Gastrocnemius medialis (tissue), 4 donors: ENCODE results near the gene RAD51B. TPM values are rescaled to one million over a fixed set of nuclear protein-coding genes. Genes with fewer than 3 reads are reported as not detected.
A peak's percentile ranks its signal among the peaks of the same experiment; 100 is the strongest.

Source experiments
- ATAC-seq, 2 donors: fragments of 150-250 bp; one replicate each; pipeline ENCODE4 v1.9.1; 2016
- DNase-seq, 2 donors: peaks; one replicate each; pipeline ENCODE4 v3.0.0-alpha.2; 2019
- H3K27ac ChIP-seq, 4 donors: fragments of 200-600 bp; sonication (generic); 1 replicate in 1 of 4; 2 replicates in 3 of 4; pipeline ENCODE4 v1.5.1; 2016 to 2018; ENCODE audit warnings: mild to moderate bottlenecking in 2 of 4, moderate library complexity in 1 of 4
- H3K27me3 ChIP-seq, 3 donors: fragments of 200-600 bp; sonication (generic) in 2 of 3; 1 replicate in 1 of 3; 2 replicates in 2 of 3; pipeline versions ENCODE4 v1.5.1 to v1.6.0; 2016 to 2019; ENCODE audit warnings: mild to moderate bottlenecking in 1 of 3, moderate library complexity in 1 of 3
- H3K36me3 ChIP-seq, 2 donors: fragments of 200-600 bp; sonication (generic) in 1 of 2; one replicate each; pipeline ENCODE4 v1.5.1; 2017 to 2018
- H3K4me1 ChIP-seq, 2 donors: fragments of 200-600 bp; sonication (generic) in 1 of 2; one replicate each; pipeline ENCODE4 v1.5.1; 2016 to 2017; ENCODE audit warnings: mild to moderate bottlenecking in 2 of 2
- H3K4me3 ChIP-seq, 4 donors: fragments of 200-600 bp; sonication (generic) in 3 of 4; 1 replicate in 1 of 4; 2 replicates in 3 of 4; pipeline ENCODE4 v1.5.1; 2016 to 2019; ENCODE audit warnings: mild to moderate bottlenecking in 2 of 4
- H3K9me3 ChIP-seq, 3 donors: fragments of 200-600 bp; sonication (generic) in 2 of 3; 1 replicate in 1 of 3; 2 replicates in 2 of 3; pipeline ENCODE4 v1.5.1; 2016 to 2019
- CTCF ChIP-seq, 5 experiments: fragments of 450-650 bp in 3 of 5; fragments of 200-600 bp in 2 of 5; sonication (generic) in 2 of 5; IDR thresholded peaks in 4 of 5; conservative IDR thresholded peaks in 1 of 5; 1 replicate in 4 of 5; 2 replicates in 1 of 5; pipeline ENCODE4 v1.5.1; 2016 to 2019; ENCODE audit warnings: antibody characterized with exemption in 5 of 5, mild to moderate bottlenecking in 3 of 5, moderate library complexity in 3 of 5
- POLR2A ChIP-seq, 2 donors: fragments of 450-650 bp; IDR thresholded peaks; one replicate each; pipeline ENCODE4 v1.6.1; 2017; ENCODE audit warnings: antibody characterized with exemption in 2 of 2, mild to moderate bottlenecking in 2 of 2, moderate library complexity in 2 of 2
- in situ Hi-C, 4 donors: fragments of 200-750 bp; cut with MboI; loops; one replicate each; pipeline versions ENCODE4 v1.15.0 to v1.8.0; 2017; ENCODE audit warnings: low sequenced_read_pairs in 4 of 4
- intact Hi-C: fragments of 100-400 bp; cut with DNase I; formaldehyde crosslinking; loops from one replicate; pipeline ENCODE4 v1.15.1; 2023; ENCODE audit warnings: low total_unique reads
- total RNA-seq, 4 donors: library from RNA; depleted of rRNA; stranded (reverse); fragments of >200 nt; gene quantifications; one replicate each; pipeline versions ENCODE4 v1.1.0 to v1.2.3, GENCODE V29; 2016

Gene RAD51B
- total RNA-seq, 4 donors from 2014 or later, result 1.6 to 3.3 (median 2.4) TPM

DNA sequence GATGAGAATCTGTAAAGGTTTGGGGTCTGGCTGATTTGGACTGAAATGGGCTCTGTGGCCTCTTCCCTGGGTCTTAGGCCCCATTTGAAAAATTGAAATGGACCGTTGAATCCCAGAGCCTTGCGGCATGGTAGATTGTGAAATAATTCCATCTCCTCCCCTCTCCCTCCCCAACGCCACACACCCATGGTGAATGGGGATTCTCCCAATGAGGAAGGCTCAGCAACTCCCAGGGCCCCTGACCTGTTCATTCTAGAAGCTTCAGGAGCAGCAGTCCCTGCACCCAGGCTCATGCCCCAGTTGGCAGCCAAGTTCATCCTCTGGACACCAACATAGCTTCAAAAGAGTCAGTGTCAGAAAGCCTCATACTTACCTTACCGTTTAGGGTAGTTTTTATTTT is 755.8 kb downstream of the RAD51B start:
- intact Hi-C loops (no loop called here), in situ Hi-C loops (no loop called here)
- no peak overlapping the region for H3K4me3 ChIP-seq
- no peaks in the 10 kb centered on the region for H3K36me3 ChIP-seq
- no peak overlapping the region for H3K27ac ChIP-seq
- DNase-seq (no peak), ATAC-seq (no peak)
- TF ChIP-seq POLR2A (IDR thresholded peaks at IDR 0.05) (no peak), CTCF (IDR thresholded peaks at IDR 0.05 in 4 of 5, conservative IDR thresholded peaks at IDR 0.05 in 1 of 5) (no peak)
- H3K4me1 ChIP-seq, result peaks cover 16% of the 10 kb centered on the region in 2 donors
- H3K27me3 ChIP-seq, result no peaks in the 10 kb centered on the region
- no peaks in the 10 kb centered on the region for H3K9me3 ChIP-seq

- H3K9me3 ChIP-seq, result no peaks in the 10 kb centered on the region
- in situ Hi-C loops (no loop called here), intact Hi-C loops (no loop called here)
- H3K36me3 ChIP-seq, result no peaks in the 10 kb centered on the region
- TF ChIP-seq POLR2A (IDR thresholded peaks at IDR 0.05) (no peak), CTCF (IDR thresholded peaks at IDR 0.05 in 4 of 5, conservative IDR thresholded peaks at IDR 0.05 in 1 of 5) (no peak)
- no peak for DNase-seq
- no peak overlapping the region for H3K4me3 ChIP-seq
- no peak overlapping the region for H3K27ac ChIP-seq
- ATAC-seq, result no peak
- H3K4me1 ChIP-seq, result peaks cover 16% of the 10 kb centered on the region in 2 donors
- no peaks in the 10 kb centered on the region for H3K27me3 ChIP-seq
Observed at GRCh38 chr14:68576031-68576430, 756.5 kb downstream of the RAD51B start.

DNA sequence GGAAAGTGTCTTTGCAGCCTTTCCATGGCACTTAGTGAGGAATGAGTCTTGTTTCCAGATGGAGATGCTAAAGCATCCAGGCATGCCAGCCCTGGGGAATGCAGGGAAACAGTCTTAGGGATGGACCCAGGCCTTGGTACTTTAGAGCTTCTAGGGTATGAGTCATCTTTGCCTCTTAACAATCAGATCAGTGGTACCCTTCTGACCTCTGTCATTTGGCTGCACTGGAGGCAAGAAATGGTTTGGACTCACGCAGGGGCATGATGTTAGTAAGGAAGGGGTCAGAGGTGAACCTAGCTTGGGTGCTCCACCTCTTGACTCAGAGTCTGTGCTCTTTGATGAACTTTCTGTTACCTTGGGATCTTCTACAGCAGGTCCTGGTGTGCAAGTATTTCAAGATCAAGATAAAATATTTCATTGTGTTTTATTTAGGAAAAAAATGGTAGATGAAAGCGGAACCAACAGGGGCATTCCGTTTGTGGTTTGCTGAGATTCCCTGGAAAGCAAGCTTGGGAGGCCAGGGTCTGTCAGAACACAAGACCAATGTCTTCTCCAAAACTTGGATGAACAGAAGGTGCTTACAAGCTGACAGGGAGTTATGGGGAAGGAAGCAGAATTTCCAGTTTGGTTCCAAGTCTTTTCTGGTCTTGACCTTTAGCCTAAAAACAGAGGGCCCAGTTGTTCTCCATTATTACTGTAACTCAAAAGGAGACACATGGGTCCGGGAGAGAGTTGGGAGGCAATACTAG is 757.1 kb downstream of the RAD51B start:
- TF ChIP-seq POLR2A (IDR thresholded peaks at IDR 0.05) (no peak), CTCF (IDR thresholded peaks at IDR 0.05 in 4 of 5, conservative IDR thresholded peaks at IDR 0.05 in 1 of 5) (no peak)
- H3K27ac ChIP-seq, result no peak overlapping the region
- peaks cover 16% of the 10 kb centered on the region in 2 donors for H3K4me1 ChIP-seq
- intact Hi-C loops, result no loop called here
- no peak overlapping the region for H3K4me3 ChIP-seq
- DNase-seq (no peak), ATAC-seq (no peak)
- H3K9me3 ChIP-seq, result no peaks in the 10 kb centered on the region
- no peaks in the 10 kb centered on the region for H3K36me3 ChIP-seq
- no peaks in the 10 kb centered on the region for H3K27me3 ChIP-seq
- in situ Hi-C loops, result no loop called here

GRCh38 chr14:68577802-68578541 is 758.4 kb downstream of the RAD51B start:
- DNase-seq (peak in 1 of 2 donors; percentile 51), ATAC-seq (peak; percentile 40 to 72)
- in situ Hi-C loops, result no loop called here
- Histone ChIP-seq H3K4me3 (no peak overlapping the region), H3K36me3 (no peaks in the 10 kb centered on the region), H3K27ac (peak overlapping the region in 3 of 4 donors; percentile 11 to 23 (median 13)), H3K4me1 (peaks cover 16% of the 10 kb centered on the region in 2 donors), H3K27me3 (no peaks in the 10 kb centered on the region), H3K9me3 (no peaks in the 10 kb centered on the region)
- intact Hi-C loops, result no loop called here
- TF ChIP-seq CTCF (IDR thresholded peaks at IDR 0.05 in 4 of 5, conservative IDR thresholded peaks at IDR 0.05 in 1 of 5) (no peak), POLR2A (IDR thresholded peaks at IDR 0.05) (no peak)
